Kidney (tissue), 14 donors: Measurements from ENCODE around the gene DYNLT4. TPM values are rescaled to one million over a fixed set of nuclear protein-coding genes. Genes with fewer than 3 reads are reported as not detected.
A peak's percentile ranks its signal among the peaks of the same experiment; 100 is the strongest.
"Not testable (repeated sequence)": the region's sequence is repeated elsewhere in the genome, so short reads cannot be mapped to it uniquely, and the experiment has no call there.

Source experiments
- DNase-seq, 5 donors: peaks; one replicate each; pipeline ENCODE4 v3.0.0-alpha.2; 2013 to 2020
- FAIRE-seq: peaks from 2 replicates; lab custom pipeline; 2012; peaks lifted over from hg19 to GRCh38; lab: Jason Lieb, UNC
- H3K27ac ChIP-seq, 2 donors: one replicate each; pipeline ENCODE4 v1.7.0; 2013; ENCODE audit warnings: low read depth in 2 of 2, low read length in 2 of 2, inconsistent platforms in 1 of 2
- H3K27me3 ChIP-seq: one replicate; pipeline ENCODE4 v1.7.1; 2013; ENCODE audit warnings: low read length, inconsistent platforms; ENCODE audit not compliant: control insufficient read depth, insufficient read depth
- H3K36me3 ChIP-seq, 3 donors: one replicate each; pipeline versions ENCODE4 v1.7.0 to v1.7.1; 2013; ENCODE audit warnings: low read length in 3 of 3, control low read depth in 1 of 3, inconsistent platforms in 1 of 3; ENCODE audit not compliant: insufficient read depth in 3 of 3, control insufficient read depth in 2 of 3
- H3K4me1 ChIP-seq, 3 donors: one replicate each; pipeline versions ENCODE4 v1.7.0 to v1.7.1; 2013; ENCODE audit warnings: low read length in 3 of 3, inconsistent platforms in 1 of 3, low read depth in 1 of 3; ENCODE audit not compliant: control insufficient read depth in 2 of 3, insufficient read depth in 2 of 3
- H3K4me3 ChIP-seq, 3 donors: one replicate each; pipeline versions ENCODE4 v1.7.0 to v1.8.1; 2013; ENCODE audit warnings: low read length in 3 of 3, control low read depth in 1 of 3, inconsistent platforms in 1 of 3
- H3K9ac ChIP-seq, 3 donors: one replicate each; pipeline versions ENCODE4 v1.7.0 to v1.7.1; 2013; ENCODE audit warnings: low read length in 3 of 3, control low read depth in 1 of 3, inconsistent platforms in 1 of 3
- H3K9me3 ChIP-seq, 3 donors: one replicate each; pipeline versions ENCODE4 v1.7.0 to v1.7.1; 2013; ENCODE audit warnings: low read length in 3 of 3, control low read depth in 1 of 3, inconsistent platforms in 1 of 3; ENCODE audit not compliant: control insufficient read depth in 2 of 3, insufficient read depth in 1 of 3
- CTCF ChIP-seq: IDR thresholded peaks from 3 replicates; pipeline ENCODE4 v1.5.1; 2012; ENCODE audit warnings: mild to moderate bottlenecking, moderate library complexity, borderline replicate concordance; ENCODE audit not compliant: insufficient read depth; ENCODE audit errors: extremely low read depth
- intact Hi-C: fragments of 100-400 bp; cut with DNase I; formaldehyde crosslinking; loops from one replicate; pipeline ENCODE4 v1.11.1; 2022
- polyA plus RNA-seq: library from polyadenylated mRNA; stranded (reverse); fragments of 350-450 nt; fragmentation: Illumina TruSeq; extraction: RNeasy Lipid Tissue Mini Kit (QIAGEN cat#74804); gene quantifications from one replicate; pipeline ENCODE4 v1.2.3, GENCODE V29; 2014; ENCODE audit warnings: low read depth, low replicate concordance; ENCODE audit not compliant: insufficient read depth
- total RNA-seq: library from RNA; stranded (reverse); fragmentation: NEBNext Ultra II Directional; extraction: Animal tissue kit (Norgen Biotek cat#: 25700); gene quantifications from one replicate; pipeline ENCODE4 v1.2.1, GENCODE V29; 2021
- donor health status: control.
- donor health status: control.
- donor health status: control.
- donor health status: control.
- donor health status: control.
- donor health status: DM: yes; HTN: yes; CAD: no.
- donor health status: Normal renal cell carcinoma (clear cell type).

The DYNLT4 gene
- total and polyA plus RNA-seq, 2 donors from 2014 or later = 1.2 TPM; not detected in 1

GRCh38 chr1:44775930-44776729 lies 31.0 kb downstream of the DYNLT4 start:
- no peaks in the 10 kb centered on the region for H3K27me3 ChIP-seq
- TF ChIP-seq CTCF = no peak
- H3K4me1 ChIP-seq = peaks cover 0 to 6% (median 6%) of the 10 kb centered on the region in 3 donors
- H3K9me3 ChIP-seq = no peaks in the 10 kb centered on the region
- peak in 2 of 5 donors; percentile 27 to 85 for DNase-seq
- H3K4me3 ChIP-seq = peak overlapping the region; percentile 84 to 98 (median 97)
- no peak for FAIRE-seq
- H3K36me3 ChIP-seq = peaks cover 4 to 17% (median 6%) of the 10 kb centered on the region in 3 donors
- intact Hi-C loops = no loop called here
- peak overlapping the region; percentile 57 to 98 (median 94) for H3K9ac ChIP-seq
- H3K27ac ChIP-seq = peak overlapping the region; percentile 96 to 97

GRCh38 chr1:44775078-44775929 lies 31.8 kb downstream of the DYNLT4 start, which contains the start of gene RPS8:
Gene RPS8, plus strand, starts transcription at chr1:44775540. Its CDS starts 57 bp downstream, at chr1:44775597.
- peak within 1 kb of the TSS; percentile 92 to 98 (median 94) for H3K9ac ChIP-seq
- intact Hi-C loops = no loop called here
- H3K4me1 ChIP-seq = peaks cover 0 to 6% (median 6%) of the 10 kb centered on the region in 3 donors
- H3K36me3 ChIP-seq = peaks cover 4 to 16% (median 5%) of the 10 kb centered on the region in 3 donors
- no peak for FAIRE-seq
- H3K27ac ChIP-seq = peak within 1 kb of the TSS; percentile 96 to 97
- H3K9me3 ChIP-seq = no peaks in the 10 kb centered on the region
- H3K27me3 ChIP-seq = no peaks in the 10 kb centered on the region
- peak within 1 kb of the TSS; percentile 84 to 98 (median 97) for H3K4me3 ChIP-seq
- DNase-seq = peak; percentile 94 to 98 (median 96)
- no peak for TF ChIP-seq CTCF

GRCh38 chr1:44766421-44766820 lies 40.7 kb downstream of the DYNLT4 start:
- H3K9me3 ChIP-seq, H3K9ac ChIP-seq, H3K36me3 ChIP-seq, H3K4me1 ChIP-seq, H3K27me3 ChIP-seq, DNase-seq, intact Hi-C loops, H3K4me3 ChIP-seq, H3K27ac ChIP-seq, FAIRE-seq: not testable (repeated sequence)
